HepG2 (cell line): ENCODE measurements around the gene CBLC. TPM values are rescaled to one million over a fixed set of nuclear protein-coding genes. Genes with fewer than 3 reads are reported as not detected.

ENCODE experiments used
- CAMTA2 ChIP-seq: sonication (generic); formaldehyde crosslinking; IDR thresholded peaks from 2 replicates; pipeline ENCODE4 v1.4.0; 2020; ENCODE audit warnings: mild to moderate bottlenecking, missing genetic modification reagents, borderline replicate concordance
- FOXC1 ChIP-seq: sonication (generic); formaldehyde crosslinking; IDR thresholded peaks from 2 replicates; pipeline ENCODE4 v1.8.0; 2022; ENCODE audit warnings: mild to moderate bottlenecking, missing genetic modification reagents, borderline replicate concordance
- HDAC1 ChIP-seq: sonication (generic); formaldehyde crosslinking; IDR thresholded peaks from 2 replicates; pipeline ENCODE4 v1.5.1; 2020; ENCODE audit warnings: mild to moderate bottlenecking, missing genetic modification reagents
- PATZ1 ChIP-seq: sonication (generic); formaldehyde crosslinking; IDR thresholded peaks from 2 replicates; pipeline ENCODE4 v1.4.0; 2020; ENCODE audit warnings: missing genetic modification reagents
- PREB ChIP-seq: sonication (generic); formaldehyde crosslinking; IDR thresholded peaks from 2 replicates; pipeline ENCODE4 v1.4.0; 2020; ENCODE audit warnings: missing genetic modification reagents
- RBAK ChIP-seq: sonication (generic); formaldehyde crosslinking; IDR thresholded peaks from 2 replicates; pipeline ENCODE4 v1.5.1; 2020; ENCODE audit warnings: mild to moderate bottlenecking, missing genetic modification reagents
- SPEN ChIP-seq: sonication (generic); formaldehyde crosslinking; IDR thresholded peaks from 2 replicates; pipeline ENCODE4 v1.5.1; 2020; ENCODE audit warnings: low read depth, mild to moderate bottlenecking, missing genetic modification reagents
- ZNF225 ChIP-seq: sonication (generic); formaldehyde crosslinking; IDR thresholded peaks from 2 replicates; pipeline ENCODE4 v1.4.0; 2020; ENCODE audit warnings: mild to moderate bottlenecking, missing genetic modification reagents
- ZNF558 ChIP-seq: sonication (generic); formaldehyde crosslinking; IDR thresholded peaks from 2 replicates; pipeline ENCODE4 v1.9.0; 2022; ENCODE audit warnings: mild to moderate bottlenecking, missing genetic modification reagents, borderline replicate concordance
- ZNF572 ChIP-seq: sonication (generic); formaldehyde crosslinking; IDR thresholded peaks from 2 replicates; pipeline ENCODE4 v1.5.1; 2020; ENCODE audit warnings: mild to moderate bottlenecking, missing genetic modification reagents
- ZNF687 ChIP-seq: sonication (generic); formaldehyde crosslinking; IDR thresholded peaks from 2 replicates; pipeline ENCODE4 v1.5.1; 2020; ENCODE audit warnings: mild to moderate bottlenecking, missing genetic modification reagents, moderate library complexity
- polyA plus RNA-seq, 8 experiments: library from polyadenylated mRNA; depleted of rRNA in 3 of 8; stranded (reverse) in 7 of 8; unstranded in 1 of 8; fragments of >200 nt; fragmentation: Illumina TruSeq in 4 of 8; extraction: Trizol in 4 of 8; gene quantifications; 2 replicates each; pipeline versions ENCODE4 v1.2.1 to v1.2.3, GENCODE V29; 2011 to 2016; ENCODE audit warnings: low read depth in 4 of 8, missing spikeins in 1 of 8, mixed read lengths in 1 of 8; ENCODE audit not compliant: insufficient read depth in 1 of 8
- total RNA-seq, 5 experiments: library from RNA; depleted of rRNA; stranded (reverse); fragments of >200 nt; fragmentation: Illumina TruSeq; extraction: Trizol; gene quantifications; 2 replicates each; pipeline ENCODE4 v1.2.3, GENCODE V29; 2016; ENCODE audit warnings: low read depth in 1 of 5
- TF ChIP-seq, protein P1 (sequence below): sonication (generic); formaldehyde crosslinking; IDR thresholded peaks from 2 replicates; pipeline ENCODE4 v1.4.0; 2020; ENCODE audit warnings: missing genetic modification reagents
- TF ChIP-seq, protein P2 (sequence below): IDR thresholded peaks from 2 replicates; pipeline ENCODE4 v1.6.1; 2016; ENCODE audit warnings: mild to moderate bottlenecking

CBLC gene
- total and polyA plus RNA-seq, 2 of the 13 experiments (the other 11 are each of a cell fraction or from before 2014, with no cell fraction given) = 1.8 to 2.6 TPM

DNA sequence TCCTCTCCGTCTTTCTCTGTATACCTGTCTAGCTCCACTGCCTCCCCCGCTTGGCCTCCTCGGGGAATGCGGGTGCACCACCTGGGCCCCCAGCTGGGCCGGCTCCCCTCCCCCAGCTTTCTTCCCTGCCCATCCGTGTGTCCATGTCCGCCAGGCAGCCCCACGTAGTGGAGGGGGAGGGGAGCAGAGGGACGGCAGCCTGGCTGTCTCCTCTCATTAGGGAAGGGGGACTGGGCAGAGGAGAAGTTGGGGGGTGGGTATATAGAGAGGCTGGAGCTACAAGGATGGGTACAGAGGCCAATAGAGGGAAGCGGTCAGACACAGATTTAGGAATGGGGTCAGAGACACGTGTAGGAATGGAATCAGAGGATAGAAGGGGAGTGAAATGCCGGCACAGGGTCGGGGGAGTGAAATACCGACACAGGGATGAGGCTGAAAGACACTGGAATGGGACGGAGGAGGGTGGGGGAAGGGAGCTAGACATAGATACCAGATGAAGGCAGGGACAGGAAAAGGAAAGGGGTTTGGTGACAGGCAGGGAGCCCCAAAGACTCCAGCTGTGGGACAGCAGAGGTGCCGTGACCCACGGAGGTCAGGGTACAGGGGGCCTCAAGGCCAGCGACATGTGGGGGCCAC lies 71.2 kb downstream of the CBLC start (continued):
- TF ChIP-seq ZNF687 (CRISPR knock-in tag) (peak; percentile 61), RBAK (no peak), PREB (no peak), FOXC1 (0 out of 2 replicates have a peak, but pooled peaks have one; percentile 34), ZNF225 (CRISPR knock-in tag) (0 out of 2 replicates have a peak, but pooled peaks have one; percentile 52), SPEN (CRISPR knock-in tag) (0 out of 2 replicates have a peak, but pooled peaks have one; percentile 33), HDAC1 (CRISPR knock-in tag) (0 out of 2 replicates have a peak, but pooled peaks have one; percentile 26), ZNF558 (CRISPR knock-in tag) (0 out of 2 replicates have a peak, but pooled peaks have one; percentile 20), PATZ1 (peak; percentile 47), ZNF572 (CRISPR knock-in tag) (0 out of 2 replicates have a peak, but pooled peaks have one; percentile 32), CAMTA2 (CRISPR knock-in tag) (no peak)
- TF ChIP-seq, protein P1, sequence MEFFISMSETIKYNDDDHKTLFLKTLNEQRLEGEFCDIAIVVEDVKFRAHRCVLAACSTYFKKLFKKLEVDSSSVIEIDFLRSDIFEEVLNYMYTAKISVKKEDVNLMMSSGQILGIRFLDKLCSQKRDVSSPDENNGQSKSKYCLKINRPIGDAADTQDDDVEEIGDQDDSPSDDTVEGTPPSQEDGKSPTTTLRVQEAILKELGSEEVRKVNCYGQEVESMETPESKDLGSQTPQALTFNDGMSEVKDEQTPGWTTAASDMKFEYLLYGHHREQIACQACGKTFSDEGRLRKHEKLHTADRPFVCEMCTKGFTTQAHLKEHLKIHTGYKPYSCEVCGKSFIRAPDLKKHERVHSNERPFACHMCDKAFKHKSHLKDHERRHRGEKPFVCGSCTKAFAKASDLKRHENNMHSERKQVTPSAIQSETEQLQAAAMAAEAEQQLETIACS (CRISPR knock-in tag) = no peak
- TF ChIP-seq, protein P2, sequence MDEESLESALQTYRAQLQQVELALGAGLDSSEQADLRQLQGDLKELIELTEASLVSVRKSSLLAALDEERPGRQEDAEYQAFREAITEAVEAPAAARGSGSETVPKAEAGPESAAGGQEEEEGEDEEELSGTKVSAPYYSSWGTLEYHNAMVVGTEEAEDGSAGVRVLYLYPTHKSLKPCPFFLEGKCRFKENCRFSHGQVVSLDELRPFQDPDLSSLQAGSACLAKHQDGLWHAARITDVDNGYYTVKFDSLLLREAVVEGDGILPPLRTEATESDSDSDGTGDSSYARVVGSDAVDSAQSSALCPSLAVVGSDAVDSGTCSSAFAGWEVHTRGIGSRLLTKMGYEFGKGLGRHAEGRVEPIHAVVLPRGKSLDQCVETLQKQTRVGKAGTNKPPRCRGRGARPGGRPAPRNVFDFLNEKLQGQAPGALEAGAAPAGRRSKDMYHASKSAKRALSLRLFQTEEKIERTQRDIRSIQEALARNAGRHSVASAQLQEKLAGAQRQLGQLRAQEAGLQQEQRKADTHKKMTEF (CRISPR knock-in tag) = no peak
